DMS153 treated with DMSO at 0.1 percent for 48 hours (cell line): ENCODE results near the gene PKD2L1.

Experiments used
- DNase-seq: peaks from one replicate; lab custom pipeline; 2025; ENCODE audit not compliant: unreplicated experiment; lab: John Stamatoyannopoulos, UW

The PKD2L1 gene

GRCh38 chr10:100356067-100357017 is 26.3 kb upstream of the PKD2L1 start:
- DNase-seq: no peak

GRCh38 chr10:100355086-100355485 is 25.1 kb upstream of the PKD2L1 start:
- DNase-seq: no peak

- no peak for DNase-seq
Observed at GRCh38 chr10:100353770-100354485, 23.9 kb upstream of the PKD2L1 start.

GRCh38 chr10:100350914-100351485 is 21.0 kb upstream of the PKD2L1 start:
- no peak for DNase-seq

- no peak for DNase-seq
Observed at GRCh38 chr10:100349672-100350071, 19.6 kb upstream of the PKD2L1 start.

GRCh38 chr10:100349087-100349486 is 19.1 kb upstream of the PKD2L1 start:
- no peak for DNase-seq

GRCh38 chr10:100348389-100348927 is 18.4 kb upstream of the PKD2L1 start:
- no peak for DNase-seq

- no peak for DNase-seq
Observed at GRCh38 chr10:100347568-100348195, 17.7 kb upstream of the PKD2L1 start.

- DNase-seq: peak; percentile 93
Observed at GRCh38 chr10:100346765-100347567, 16.9 kb upstream of the PKD2L1 start, which contains the start of gene SCD. TSS of gene SCD (plus strand) at chr10:100347233. CDS start at chr10:100347505, 272 bp downstream.

- DNase-seq: no peak
Observed at GRCh38 chr10:100346351-100346764, 16.3 kb upstream of the PKD2L1 start.

GRCh38 chr10:100345570-100346330 is 15.7 kb upstream of the PKD2L1 start:
- DNase-seq: no peak

- DNase-seq: no peak
Observed at GRCh38 chr10:100344241-100344788, 14.3 kb upstream of the PKD2L1 start.

GRCh38 chr10:100342627-100342972 is 12.6 kb upstream of the PKD2L1 start:
- no peak for DNase-seq

GRCh38 chr10:100341953-100342626 is 12.1 kb upstream of the PKD2L1 start:
- DNase-seq: peak; percentile 62

GRCh38 chr10:100340948-100341847 is 11.2 kb upstream of the PKD2L1 start:
- no peak for DNase-seq

- no peak for DNase-seq
Observed at GRCh38 chr10:100339236-100339635, 9.2 kb upstream of the PKD2L1 start.

- DNase-seq: peak; percentile 54
Observed at GRCh38 chr10:100338434-100339036, 8.5 kb upstream of the PKD2L1 start.
